NCI-H748 (cell line): ENCODE results near the gene C17orf78.
"Not testable (repeated sequence)": the region's sequence is repeated elsewhere in the genome, so short reads cannot be mapped to it uniquely, and the experiment has no call there.

ENCODE experiments used
- DNase-seq: peaks from one replicate; lab custom pipeline; 2025; ENCODE audit not compliant: unreplicated experiment; lab: John Stamatoyannopoulos, UW

C17orf78 gene

GRCh38 chr17:37385474-37385990, 9.7 kb downstream of the C17orf78 start:
- no peak for DNase-seq

- no peak for DNase-seq
These were observed 10.7 kb downstream of the C17orf78 start for GRCh38 chr17:37386462-37386861.

- DNase-seq: no peak
These were observed 12.5 kb downstream of the C17orf78 start for GRCh38 chr17:37388266-37388665.

- no peak for DNase-seq
These were observed 13.4 kb downstream of the C17orf78 start for GRCh38 chr17:37389160-37389559.

GRCh38 chr17:37391146-37391545, 15.4 kb downstream of the C17orf78 start:
- no peak for DNase-seq

- no peak for DNase-seq
These were observed 16.3 kb downstream of the C17orf78 start for GRCh38 chr17:37392024-37392590.

GRCh38 chr17:37393352-37393751, 17.6 kb downstream of the C17orf78 start:
- DNase-seq: no peak

GRCh38 chr17:37399265-37399803, 23.5 kb downstream of the C17orf78 start:
- DNase-seq: no peak

GRCh38 chr17:37400505-37400904, 24.7 kb downstream of the C17orf78 start:
- DNase-seq: no peak

- DNase-seq: not testable (repeated sequence)
These were observed 29.7 kb downstream of the C17orf78 start for GRCh38 chr17:37405522-37405921.

- DNase-seq: peak; percentile 46
These were observed 30.3 kb downstream of the C17orf78 start for GRCh38 chr17:37405955-37406634.

GRCh38 chr17:37406635-37407461, 31.1 kb downstream of the C17orf78 start, which contains the start of the genes ACACA and TADA2A:
Gene ACACA, minus strand, starts transcription at chr17:37406836. Its CDS starts 537 bp downstream, at chr17:37406299.
Gene TADA2A, plus strand, starts transcription at chr17:37406886. Its CDS starts 4,480 bp downstream, at chr17:37411366.
- peak; percentile 87 for DNase-seq

- not testable (repeated sequence) for DNase-seq
These were observed 32.3 kb downstream of the C17orf78 start for GRCh38 chr17:37408145-37408479.

- DNase-seq: no peak
These were observed 34.6 kb downstream of the C17orf78 start for GRCh38 chr17:37410357-37410756.

GRCh38 chr17:37413875-37414519, 38.2 kb downstream of the C17orf78 start:
- no peak for DNase-seq

GRCh38 chr17:37417852-37418251, 42.1 kb downstream of the C17orf78 start:
- DNase-seq: no peak

- DNase-seq: no peak
These were observed 47.3 kb downstream of the C17orf78 start for GRCh38 chr17:37422971-37423625.

GRCh38 chr17:37425268-37425667, 49.5 kb downstream of the C17orf78 start:
- DNase-seq: no peak

GRCh38 chr17:37429039-37429438, 53.3 kb downstream of the C17orf78 start:
- DNase-seq: no peak

GRCh38 chr17:37429453-37429852, 53.7 kb downstream of the C17orf78 start:
- DNase-seq: no peak
